HAP-1 (cell line): ENCODE results near the gene FMNL1.

Experiments used
- DNase-seq, 2 experiments: peaks; one replicate each; pipeline ENCODE4 v3.0.0-alpha.2; 2016 to 2020; ENCODE audit warnings: low spot score in 2 of 2
- H3K27me3 ChIP-seq: fragments of 250-450 bp; sonication (Bioruptor Pico); 2 replicates; pipeline ENCODE4 v1.5.1; 2020; ENCODE audit warnings: low read depth, mild to moderate bottlenecking, moderate library complexity
- H3K36me3 ChIP-seq: fragments of 250-450 bp; sonication (Bioruptor Pico); replicated peaks from 2 replicates; pipeline ENCODE4 v1.5.1; 2020; ENCODE audit warnings: mild to moderate bottlenecking
- H3K4me1 ChIP-seq: fragments of 250-450 bp; sonication (Bioruptor Pico); 2 replicates; pipeline ENCODE4 v1.5.1; 2020; ENCODE audit warnings: mild to moderate bottlenecking
- H3K4me3 ChIP-seq: fragments of 250-450 bp; sonication (Bioruptor Pico); 2 replicates; pipeline ENCODE4 v1.5.1; 2020; ENCODE audit warnings: mild to moderate bottlenecking, moderate library complexity
- H3K9me3 ChIP-seq: fragments of 250-450 bp; sonication (Bioruptor Pico); 2 replicates; pipeline ENCODE4 v1.5.1; 2020; ENCODE audit warnings: mild to moderate bottlenecking, moderate library complexity
- in situ Hi-C: fragments of 300-500 bp; cut with MboI; formaldehyde crosslinking; loops from 3 replicates; pipeline ENCODE4 v1.14.3; 2020; ENCODE audit warnings: low sequenced_read_pairs, inconsistent platforms, mixed read lengths

FMNL1 gene

GRCh38 chr17:45227101-45227925 lies 5.6 kb downstream of the FMNL1 start:
- peaks cover 20% of the 10 kb centered on the region for H3K27me3 ChIP-seq
- no peaks in the 10 kb centered on the region for H3K36me3 ChIP-seq
- no peak for DNase-seq
- in situ Hi-C loops, result no loop called here
- no peaks in the 10 kb centered on the region for H3K4me1 ChIP-seq
- no peak overlapping the region for H3K4me3 ChIP-seq
- no peaks in the 10 kb centered on the region for H3K9me3 ChIP-seq

DNA sequence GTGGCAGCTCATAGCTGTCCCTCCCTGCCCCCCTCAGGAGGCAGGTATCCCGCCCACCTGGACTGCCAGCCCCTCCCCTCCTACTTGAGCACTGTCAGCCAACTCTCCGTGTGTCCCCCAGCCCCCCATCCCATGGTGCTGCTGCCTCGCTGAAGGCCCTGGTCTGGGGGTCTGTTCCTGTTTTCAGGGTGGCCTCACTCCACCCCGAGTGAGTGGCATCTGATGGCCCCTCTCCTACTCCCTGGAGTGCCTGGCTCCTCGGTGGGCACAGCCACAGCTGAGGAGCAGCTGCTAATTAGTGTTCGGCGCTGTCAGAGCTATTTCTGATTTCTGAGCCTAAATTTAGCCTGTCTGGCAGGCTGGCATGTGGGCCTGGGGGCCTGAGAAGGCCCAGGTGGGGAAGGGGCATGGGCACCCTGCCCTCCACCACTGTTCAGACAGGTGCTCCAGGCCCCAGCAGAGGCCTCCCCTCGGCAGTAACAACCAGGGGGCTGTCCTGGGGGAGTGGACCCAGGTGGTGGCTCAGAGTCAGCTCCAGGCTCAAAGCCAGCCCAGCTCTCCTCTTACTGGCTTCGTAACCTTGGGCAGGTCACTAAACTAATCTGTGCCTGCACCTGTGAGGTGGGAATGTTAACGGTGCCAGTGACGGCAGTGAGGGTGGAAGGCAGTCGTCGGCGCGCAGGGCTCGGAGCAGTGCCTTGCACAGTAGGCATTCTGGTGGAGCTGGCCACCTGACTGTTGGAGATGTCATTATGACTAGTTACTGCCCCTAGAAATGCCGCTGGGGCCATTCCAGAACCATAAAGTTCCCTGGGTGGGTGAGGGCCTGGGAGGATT lies 6.5 kb downstream of the FMNL1 start:
- in situ Hi-C loops, result no loop called here
- no peak overlapping the region for H3K4me3 ChIP-seq

DNA sequence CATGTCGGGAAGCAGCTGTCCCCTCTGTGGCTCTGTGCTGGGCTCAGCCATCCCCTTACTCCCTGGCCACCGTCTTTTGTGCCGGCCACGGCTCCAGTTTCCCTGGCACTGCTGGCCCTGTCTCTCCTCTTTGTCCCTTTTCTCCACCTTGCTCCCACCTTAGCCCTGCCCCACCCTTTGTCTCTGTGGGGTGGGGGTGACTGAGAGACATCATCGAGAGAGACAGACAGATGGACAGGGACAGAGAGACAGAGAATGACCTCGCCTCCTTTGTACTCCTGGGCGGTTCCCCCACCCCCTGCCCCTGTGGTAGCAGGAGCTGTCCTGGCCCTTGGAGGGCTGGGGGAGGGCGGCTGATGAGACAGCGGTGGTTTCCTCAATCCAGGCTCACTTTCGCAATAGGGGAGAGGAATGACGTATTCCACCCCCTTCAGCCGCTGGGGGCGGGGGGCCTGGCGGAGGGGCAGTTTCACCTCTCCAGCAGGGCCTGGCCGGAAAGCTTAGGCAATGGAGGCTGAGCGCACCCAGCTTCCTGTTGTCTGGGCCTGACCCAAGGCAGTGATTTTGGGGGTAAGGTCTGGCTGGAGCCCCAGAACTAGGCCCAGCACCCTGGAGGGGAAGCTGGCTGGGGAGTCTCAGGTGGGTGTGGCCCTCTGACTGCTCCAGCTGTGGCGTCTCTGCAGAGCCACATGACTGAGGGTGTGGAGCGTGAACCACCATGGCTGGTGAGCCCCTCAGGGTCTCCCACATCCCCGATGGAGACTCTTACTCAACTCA lies 7.3 kb downstream of the FMNL1 start:
- in situ Hi-C loops, result no loop called here
- peaks cover 4% of the 10 kb centered on the region for H3K27me3 ChIP-seq
- H3K4me3 ChIP-seq, result no peak overlapping the region
- no peak for DNase-seq
- no peaks in the 10 kb centered on the region for H3K9me3 ChIP-seq
- no peaks in the 10 kb centered on the region for H3K36me3 ChIP-seq
- H3K4me1 ChIP-seq, result no peaks in the 10 kb centered on the region

More for the DNA sequence above, 6.5 kb downstream of the FMNL1 start:
- H3K9me3 ChIP-seq, result no peaks in the 10 kb centered on the region
- no peaks in the 10 kb centered on the region for H3K36me3 ChIP-seq
- no peaks in the 10 kb centered on the region for H3K4me1 ChIP-seq
- H3K27me3 ChIP-seq, result peaks cover 12% of the 10 kb centered on the region
- DNase-seq, result no peak

- in situ Hi-C loops, result no loop called here
- Histone ChIP-seq H3K4me3 (no peak overlapping the region), H3K27me3 (no peaks in the 10 kb centered on the region), H3K36me3 (no peaks in the 10 kb centered on the region), H3K9me3 (no peaks in the 10 kb centered on the region), H3K4me1 (no peaks in the 10 kb centered on the region)
- DNase-seq, result no peak
Measured at GRCh38 chr17:45229681-45230409, 8.2 kb downstream of the FMNL1 start.

DNA sequence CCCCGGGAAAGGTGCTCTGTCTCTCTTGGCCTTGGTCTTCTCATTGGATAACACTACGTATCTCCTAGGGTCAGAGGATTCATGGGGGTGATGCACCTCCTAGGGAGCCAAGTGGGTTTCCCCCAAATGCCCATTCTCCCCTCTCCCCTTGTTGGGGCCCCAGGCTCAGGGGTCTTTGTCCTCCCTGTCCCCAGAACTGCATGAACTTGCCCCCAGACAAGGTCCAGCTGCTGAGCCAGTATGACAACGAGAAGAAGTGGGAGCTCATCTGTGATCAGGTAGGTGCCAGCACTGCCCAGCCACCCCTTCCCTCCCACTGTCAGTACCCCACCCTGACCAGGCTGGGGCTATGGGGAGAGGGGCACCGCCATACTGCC lies 8.7 kb downstream of the FMNL1 start:
- H3K4me1 ChIP-seq, result no peaks in the 10 kb centered on the region
- no peaks in the 10 kb centered on the region for H3K27me3 ChIP-seq
- no peak overlapping the region for H3K4me3 ChIP-seq
- H3K9me3 ChIP-seq, result no peaks in the 10 kb centered on the region
- in situ Hi-C loops, result no loop called here
- DNase-seq, result no peak
- no peaks in the 10 kb centered on the region for H3K36me3 ChIP-seq

DNA sequence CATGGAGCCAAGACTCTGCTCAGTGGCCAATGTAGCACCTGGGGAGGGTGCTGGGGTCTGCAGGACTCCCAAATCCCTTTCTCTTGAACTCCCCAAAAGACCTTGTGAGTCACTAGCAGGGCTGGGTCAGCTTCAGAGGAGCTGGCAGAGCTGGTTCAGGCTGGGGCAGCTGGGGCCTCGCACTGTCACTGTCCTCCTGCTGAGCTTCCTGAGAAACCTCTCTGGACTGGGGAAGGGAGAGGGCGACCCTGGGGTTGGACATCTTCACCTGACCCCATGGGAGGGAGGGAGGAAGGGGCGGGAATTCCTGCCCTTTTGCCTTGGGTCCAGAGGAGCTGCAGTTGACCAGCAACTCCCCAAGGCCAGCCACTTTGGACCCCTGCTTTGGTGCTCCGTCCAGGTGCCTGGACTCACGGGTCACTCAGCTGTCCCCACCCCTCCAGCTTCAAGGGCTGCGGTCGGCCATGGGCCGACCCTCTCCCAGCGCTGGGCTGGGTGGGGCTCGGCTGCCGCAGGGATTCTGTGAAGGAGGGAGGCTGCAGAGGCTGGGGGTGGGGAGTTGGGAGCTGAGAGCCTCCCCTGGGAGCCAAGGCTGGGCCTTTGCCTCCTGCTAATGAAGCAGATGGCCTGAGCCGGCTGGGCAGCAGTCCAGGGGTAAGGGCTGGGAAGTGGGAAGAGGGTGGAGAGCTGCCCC lies 9.2 kb downstream of the FMNL1 start:
- no peaks in the 10 kb centered on the region for H3K27me3 ChIP-seq
- in situ Hi-C loops, result no loop called here
- H3K36me3 ChIP-seq, result no peaks in the 10 kb centered on the region
- no peak for DNase-seq
- no peaks in the 10 kb centered on the region for H3K9me3 ChIP-seq
- no peaks in the 10 kb centered on the region for H3K4me1 ChIP-seq
- H3K4me3 ChIP-seq, result no peak overlapping the region

- Histone ChIP-seq H3K9me3 (no peaks in the 10 kb centered on the region), H3K36me3 (no peaks in the 10 kb centered on the region), H3K4me3 (no peak overlapping the region), H3K27me3 (no peaks in the 10 kb centered on the region), H3K4me1 (no peaks in the 10 kb centered on the region)
- DNase-seq, result peak in 1 of 2 experiments; percentile 70
- in situ Hi-C loops, result no loop called here
Measured at GRCh38 chr17:45231481-45232116, 9.9 kb downstream of the FMNL1 start.

GRCh38 chr17:45232514-45233422 lies 11.1 kb downstream of the FMNL1 start:
- Histone ChIP-seq H3K36me3 (no peaks in the 10 kb centered on the region), H3K4me1 (no peaks in the 10 kb centered on the region), H3K4me3 (no peak overlapping the region), H3K9me3 (no peaks in the 10 kb centered on the region), H3K27me3 (no peaks in the 10 kb centered on the region)
- DNase-seq, result no peak
- in situ Hi-C loops, result no loop called here

DNA sequence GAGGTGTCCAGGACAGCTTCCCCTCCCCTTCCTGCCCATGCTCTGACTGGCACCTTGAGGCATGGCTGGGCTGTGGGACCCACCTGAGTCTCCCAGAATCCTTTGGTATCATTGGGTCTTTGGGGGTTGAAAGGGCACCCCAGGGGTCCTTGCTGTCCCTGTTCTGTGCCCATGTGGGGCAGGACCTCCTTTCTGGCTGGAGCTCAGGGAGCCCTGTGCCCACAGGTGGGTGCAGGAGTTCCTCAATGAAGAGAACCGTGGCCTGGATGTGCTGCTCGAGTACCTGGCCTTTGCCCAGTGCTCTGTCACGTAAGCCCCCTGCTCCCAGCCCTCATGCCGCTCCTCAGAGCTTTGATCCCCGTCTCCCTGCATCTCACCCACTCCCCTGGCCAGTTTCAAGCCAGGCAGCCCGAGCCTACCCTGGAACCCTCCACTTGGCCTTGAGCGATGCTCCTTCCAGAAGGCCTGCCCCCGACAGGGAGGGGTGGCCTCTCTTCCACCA lies 11.8 kb downstream of the FMNL1 start:
- no peaks in the 10 kb centered on the region for H3K36me3 ChIP-seq
- no peak overlapping the region for H3K4me3 ChIP-seq
- no peaks in the 10 kb centered on the region for H3K27me3 ChIP-seq
- H3K9me3 ChIP-seq, result no peaks in the 10 kb centered on the region
- no peaks in the 10 kb centered on the region for H3K4me1 ChIP-seq
- in situ Hi-C loops, result no loop called here
- DNase-seq, result no peak

- Histone ChIP-seq H3K4me1 (no peaks in the 10 kb centered on the region), H3K27me3 (no peaks in the 10 kb centered on the region), H3K36me3 (no peaks in the 10 kb centered on the region), H3K9me3 (no peaks in the 10 kb centered on the region), H3K4me3 (no peak overlapping the region)
- peak; percentile 21 to 59 for DNase-seq
- in situ Hi-C loops, result no loop called here
Measured at GRCh38 chr17:45234641-45235415, 13.1 kb downstream of the FMNL1 start.
